ENCODE results near the gene CFD. TPM values are rescaled to one million over a fixed set of nuclear protein-coding genes. Genes with fewer than 3 reads are reported as not detected.
"Not testable (repeated sequence)": the region's sequence is repeated elsewhere in the genome, so short reads cannot be mapped to it uniquely, and the experiment has no call there.

Gene CFD
- total and polyA plus RNA-seq, 9 donors = 3.8 to 335 (median 39.2) TPM

DNA sequence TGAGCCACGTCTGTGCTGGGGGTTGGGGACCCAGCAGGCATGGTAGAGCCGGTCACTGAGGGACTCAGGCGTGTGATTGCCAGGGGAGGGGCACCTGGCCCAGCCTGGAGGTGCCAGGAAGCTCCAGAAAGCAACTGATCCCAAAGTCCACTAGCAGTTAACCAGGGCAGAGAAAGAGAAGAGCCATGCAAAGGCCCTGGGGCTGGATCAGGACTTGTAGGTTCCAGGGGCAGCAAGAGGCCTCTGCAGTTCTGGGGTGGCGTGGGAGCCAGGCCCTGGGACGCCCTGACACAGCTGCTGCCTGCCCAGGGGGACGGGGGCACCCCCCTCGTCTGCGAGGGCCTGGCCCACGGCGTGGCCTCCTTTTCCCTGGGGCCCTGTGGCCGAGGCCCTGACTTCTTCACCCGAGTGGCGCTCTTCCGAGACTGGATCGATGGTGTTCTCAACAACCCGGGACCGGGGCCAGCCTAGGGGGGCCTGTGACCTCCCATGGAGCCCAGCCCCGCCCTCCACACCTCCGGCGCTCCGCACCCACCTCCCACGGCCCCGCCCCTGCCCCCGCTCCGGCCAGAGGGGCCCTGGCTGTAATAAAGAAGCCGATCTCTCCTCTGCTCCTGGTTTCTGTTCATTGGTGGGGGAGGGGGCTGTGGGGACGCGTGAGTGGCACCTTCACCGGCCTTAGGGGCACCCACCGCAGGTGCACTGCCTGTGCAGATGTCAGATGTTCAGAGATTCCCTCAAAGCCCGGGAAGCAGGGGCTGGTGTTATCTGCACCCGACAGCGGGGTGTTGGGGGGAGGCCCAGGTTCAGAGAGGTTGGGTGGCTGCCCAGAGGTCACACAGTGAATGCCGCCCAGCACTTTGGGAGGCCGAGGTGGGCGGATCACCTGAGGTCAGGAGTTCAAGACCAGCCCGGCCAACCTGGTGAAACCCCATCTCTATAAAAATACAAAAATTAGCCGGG, 27.8 kb upstream of the CFD start:
- H3K4me1 ChIP-seq (ENCODE audit: insufficient read depth) = no peaks in the 10 kb centered on the region
- H3K4me3 ChIP-seq = no peak overlapping the region
- no peak for DNase-seq
- intact Hi-C loops (cut with DNase I) = no loop called here
- TF ChIP-seq EP300 (IDR thresholded peaks at IDR 0.05) (no peak), POLR2A (IDR thresholded peaks at IDR 0.05) (no peak)
- TF ChIP-seq, protein P1, sequence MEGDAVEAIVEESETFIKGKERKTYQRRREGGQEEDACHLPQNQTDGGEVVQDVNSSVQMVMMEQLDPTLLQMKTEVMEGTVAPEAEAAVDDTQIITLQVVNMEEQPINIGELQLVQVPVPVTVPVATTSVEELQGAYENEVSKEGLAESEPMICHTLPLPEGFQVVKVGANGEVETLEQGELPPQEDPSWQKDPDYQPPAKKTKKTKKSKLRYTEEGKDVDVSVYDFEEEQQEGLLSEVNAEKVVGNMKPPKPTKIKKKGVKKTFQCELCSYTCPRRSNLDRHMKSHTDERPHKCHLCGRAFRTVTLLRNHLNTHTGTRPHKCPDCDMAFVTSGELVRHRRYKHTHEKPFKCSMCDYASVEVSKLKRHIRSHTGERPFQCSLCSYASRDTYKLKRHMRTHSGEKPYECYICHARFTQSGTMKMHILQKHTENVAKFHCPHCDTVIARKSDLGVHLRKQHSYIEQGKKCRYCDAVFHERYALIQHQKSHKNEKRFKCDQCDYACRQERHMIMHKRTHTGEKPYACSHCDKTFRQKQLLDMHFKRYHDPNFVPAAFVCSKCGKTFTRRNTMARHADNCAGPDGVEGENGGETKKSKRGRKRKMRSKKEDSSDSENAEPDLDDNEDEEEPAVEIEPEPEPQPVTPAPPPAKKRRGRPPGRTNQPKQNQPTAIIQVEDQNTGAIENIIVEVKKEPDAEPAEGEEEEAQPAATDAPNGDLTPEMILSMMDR (IDR thresholded peaks at IDR 0.05) = no peak
- no peaks in the 10 kb centered on the region for H3K27me3 ChIP-seq
- no peaks in the 10 kb centered on the region for H3K9me3 ChIP-seq
- 38 to 44% (median 40%) methylated on average over 37 to 38 of the region's 38 CpGs for WGBS, 3 donors
- H3K27ac ChIP-seq = no peak overlapping the region
- no peaks in the 10 kb centered on the region for H3K36me3 ChIP-seq

DNA sequence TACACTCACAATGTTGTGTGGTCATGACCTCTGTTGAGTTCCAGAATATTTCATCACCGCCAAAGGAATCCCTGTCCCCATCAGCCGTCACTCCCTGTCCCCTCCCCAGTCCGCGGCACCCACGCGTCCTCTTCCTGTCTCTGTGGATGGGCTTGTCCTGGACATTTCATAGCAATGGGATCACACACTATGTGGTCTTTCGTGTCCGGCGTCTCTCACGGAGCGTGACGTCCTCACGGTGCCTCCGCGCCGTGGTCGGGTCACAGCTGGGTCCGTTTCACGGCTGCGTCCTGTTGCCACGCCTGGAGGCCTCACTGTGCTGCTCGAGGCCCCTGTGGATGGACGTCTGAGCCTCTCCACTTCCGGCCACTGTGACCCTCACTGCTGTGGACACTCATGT, 25.2 kb upstream of the CFD start:
- Histone ChIP-seq H3K36me3 (no peaks in the 10 kb centered on the region), H3K4me1 (ENCODE audit: insufficient read depth) (no peaks in the 10 kb centered on the region), H3K27me3 (no peaks in the 10 kb centered on the region), H3K9me3 (no peaks in the 10 kb centered on the region), H3K27ac (no peak overlapping the region), H3K4me3 (no peak overlapping the region)
- 75 to 78% (median 77%) methylated on average over 24 of the region's 24 CpGs for WGBS, 3 donors
- intact Hi-C loops (cut with DNase I) = no loop called here
- TF ChIP-seq POLR2A (IDR thresholded peaks at IDR 0.05) (no peak), EP300 (IDR thresholded peaks at IDR 0.05) (no peak)
- TF ChIP-seq, protein P1 (IDR thresholded peaks at IDR 0.05) = no peak
- no peak for DNase-seq

DNA sequence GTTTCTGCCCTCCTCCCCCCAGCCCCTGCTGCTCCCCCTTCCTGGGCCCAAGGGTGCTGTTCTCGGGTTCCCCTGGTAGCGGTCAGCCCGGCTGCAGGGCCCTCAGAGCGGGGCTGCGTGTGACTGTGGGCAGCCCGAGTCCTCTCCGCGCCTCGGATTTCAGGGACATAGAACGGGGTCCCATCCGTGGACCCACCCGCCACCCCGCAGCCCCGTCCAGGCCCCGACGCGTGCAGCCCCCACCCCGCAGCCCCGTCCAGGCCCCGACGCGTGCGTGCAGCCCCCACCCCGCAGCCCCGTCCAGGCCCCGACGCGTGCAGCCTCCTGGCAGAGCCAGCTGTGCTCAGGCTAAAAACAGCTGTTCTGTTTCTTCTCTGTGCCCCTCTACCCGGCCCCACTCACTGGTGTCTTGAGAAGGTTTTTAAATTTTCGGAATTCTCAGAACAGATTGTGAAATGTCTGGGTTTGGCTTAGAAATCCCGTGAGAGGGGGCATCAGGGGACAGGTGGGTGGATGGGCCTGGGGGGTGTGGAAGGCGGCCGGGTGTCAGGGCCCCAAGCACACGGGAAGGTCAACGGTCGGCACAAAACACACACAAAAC, 24.2 kb upstream of the CFD start:
- Histone ChIP-seq H3K27me3 (no peaks in the 10 kb centered on the region), H3K36me3 (no peaks in the 10 kb centered on the region), H3K27ac (no peak overlapping the region), H3K4me1 (ENCODE audit: insufficient read depth) (no peaks in the 10 kb centered on the region), H3K9me3 (no peaks in the 10 kb centered on the region), H3K4me3 (no peak overlapping the region)
- 57 to 61% (median 61%) methylated on average over 34 to 36 of the region's 36 CpGs for WGBS, 3 donors
- intact Hi-C loops (cut with DNase I) = no loop called here
- TF ChIP-seq, protein P1 (IDR thresholded peaks at IDR 0.05) = no peak
- TF ChIP-seq EP300 (IDR thresholded peaks at IDR 0.05) (no peak), POLR2A (IDR thresholded peaks at IDR 0.05) (no peak)
- DNase-seq = no peak

DNA sequence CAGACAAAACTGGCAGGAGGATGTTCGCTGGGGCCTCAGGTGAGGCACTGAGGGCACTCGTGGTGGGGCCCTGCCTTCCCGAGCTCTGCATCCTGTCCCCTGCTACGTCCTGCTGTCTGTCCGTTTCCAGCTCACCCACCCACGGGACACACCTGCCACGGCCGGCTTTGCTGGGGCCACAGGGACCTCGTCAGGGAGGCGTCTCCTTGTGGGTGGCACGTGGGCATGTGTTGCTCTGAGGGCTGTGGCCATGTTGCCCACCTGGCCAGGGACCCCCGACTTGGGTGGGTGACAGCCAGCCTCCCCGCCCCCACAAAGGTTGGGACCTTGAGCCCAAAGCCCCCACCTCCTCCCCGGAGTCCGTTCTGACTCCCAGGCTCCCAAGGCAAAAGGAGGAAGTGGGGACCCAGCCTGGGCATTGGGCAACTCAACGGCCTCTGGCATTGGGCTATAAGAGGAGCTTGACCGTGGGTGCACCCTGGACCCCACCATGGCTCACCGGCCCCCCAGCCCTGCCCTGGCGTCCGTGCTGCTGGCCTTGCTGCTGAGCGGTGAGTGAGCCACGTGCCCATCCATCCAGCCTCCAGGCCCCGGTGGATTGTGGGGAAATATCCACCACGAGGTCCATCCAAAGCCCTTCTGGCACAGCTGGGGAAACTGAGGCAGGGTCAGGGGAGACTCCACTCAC, 18.8 kb upstream of the CFD start, which contains the start of gene PRTN3:
PRTN3 (plus strand) TSS at position 481 of the 688 bp plus-strand sequence; CDS start at position 491, 10 bp downstream.
- no peak for DNase-seq
- H3K36me3 ChIP-seq = no peaks in the 10 kb centered on the region

DNA sequence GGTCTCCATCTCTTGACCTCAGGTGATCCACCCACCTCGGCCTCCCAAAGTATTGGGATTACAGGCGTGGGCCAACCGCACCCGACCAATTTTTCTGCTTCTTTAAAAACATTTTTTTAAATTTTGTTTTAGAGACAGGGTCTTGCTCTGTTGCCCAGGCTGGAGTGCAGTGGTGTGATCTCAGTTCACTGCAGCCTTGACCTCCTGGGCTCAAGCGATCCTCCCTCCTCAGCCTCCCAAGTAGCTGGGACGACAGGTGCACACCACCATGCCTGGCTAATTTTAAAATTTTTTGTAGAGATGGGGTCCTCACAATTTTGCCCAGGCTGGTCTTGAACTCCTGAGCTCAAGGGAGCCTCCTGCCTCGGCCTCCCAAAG, 16.7 kb upstream of the CFD start:
- intact Hi-C loops (cut with DNase I) = loop anchor here in 1 of 4 donors (10.0 kb wide), 1 partner anchor 88 kb away; the partner anchor contains the start of gene MISP
- H3K27ac ChIP-seq, DNase-seq, H3K4me3 ChIP-seq, H3K9me3 ChIP-seq, H3K36me3 ChIP-seq: not testable (repeated sequence)
- WGBS, 3 donors = 61 to 73% (median 65%) methylated on average over 7 of the region's 7 CpGs
- Histone ChIP-seq H3K4me1 (ENCODE audit: insufficient read depth) (peaks cover 12% of the 10 kb centered on the region), H3K27me3 (peaks cover 11% of the 10 kb centered on the region)

More for the DNA sequence above, 18.8 kb upstream of the CFD start, which contains the start of gene PRTN3:
- TF ChIP-seq POLR2A (IDR thresholded peaks at IDR 0.05) (no peak), EP300 (IDR thresholded peaks at IDR 0.05) (no peak)
- TF ChIP-seq, protein P1 (IDR thresholded peaks at IDR 0.05) = no peak
- Histone ChIP-seq H3K9me3 (no peaks in the 10 kb centered on the region), H3K27ac (no peak within 1 kb of the TSS), H3K27me3 (peaks cover 6% of the 10 kb centered on the region), H3K4me1 (ENCODE audit: insufficient read depth) (peaks cover 11% of the 10 kb centered on the region), H3K4me3 (no peak within 1 kb of the TSS)
- 69 to 82% (median 74%) methylated on average over 20 to 24 of the region's 24 CpGs for WGBS, 3 donors
- intact Hi-C loops (cut with DNase I) = loop anchor here in 1 of 4 donors (10.0 kb wide), 1 partner anchor 86 kb away; the partner anchor contains the start of gene MISP

Data from ovary (tissue), 9 donors.